ENCODE data around the gene PNMT. TPM values are rescaled to one million over a fixed set of nuclear protein-coding genes. Genes with fewer than 3 reads are reported as not detected.

The PNMT gene
- total and polyA plus RNA-seq, 2 experiments from 2014 or later, result 51.9 to 204 TPM

DNA sequence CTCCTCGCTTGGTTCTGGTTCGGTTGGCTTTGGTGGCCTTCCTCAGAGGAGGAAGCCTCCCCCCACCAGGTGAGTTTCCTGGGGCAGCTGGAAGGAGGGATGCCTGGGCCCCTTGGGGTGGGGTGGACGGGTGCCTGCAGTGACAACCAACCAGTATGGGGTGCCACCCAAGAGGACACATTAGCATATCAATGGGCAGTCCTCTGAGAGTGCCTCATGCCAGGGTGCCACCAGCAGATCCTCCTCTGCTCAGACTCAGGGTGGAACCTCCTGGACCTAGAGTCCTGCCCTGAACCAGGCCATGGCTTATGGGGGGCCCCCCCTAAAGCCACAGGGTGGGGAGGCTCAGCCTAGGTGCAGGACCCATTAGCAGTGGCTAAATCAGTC lies 38.8 kb upstream of the PNMT start:
- no peaks in the 10 kb centered on the region for H3K79me2 ChIP-seq
- H3K27me3 ChIP-seq, result peaks cover 45% of the 10 kb centered on the region
- H3K9me3 ChIP-seq (ENCODE audit: low read depth), result no peaks in the 10 kb centered on the region
- H4K20me1 ChIP-seq (ENCODE audit: insufficient read depth, poor library complexity, severe bottlenecking), result no peaks in the 10 kb centered on the region
- H3K9me2 ChIP-seq (replicated peaks; ENCODE audit: insufficient read depth), result no peaks in the 10 kb centered on the region
- 71% methylated on average over 3 of the region's 3 CpGs for WGBS (ENCODE audit: low lambda C conversion rate, missing lambda C conversion rate)
- no peak overlapping the region for H3K4me3 ChIP-seq
- H3K36me3 ChIP-seq (replicated peaks; ENCODE audit: insufficient read depth, low read depth), result no peaks in the 10 kb centered on the region
- H2AFZ ChIP-seq, result no peak overlapping the region
- no peak for TF ChIP-seq EZH2phosphoT487 (IDR thresholded peaks at IDR 0.05; ENCODE audit: low read depth, severe bottlenecking, unreplicated experiment)
- TF ChIP-seq, protein P1, sequence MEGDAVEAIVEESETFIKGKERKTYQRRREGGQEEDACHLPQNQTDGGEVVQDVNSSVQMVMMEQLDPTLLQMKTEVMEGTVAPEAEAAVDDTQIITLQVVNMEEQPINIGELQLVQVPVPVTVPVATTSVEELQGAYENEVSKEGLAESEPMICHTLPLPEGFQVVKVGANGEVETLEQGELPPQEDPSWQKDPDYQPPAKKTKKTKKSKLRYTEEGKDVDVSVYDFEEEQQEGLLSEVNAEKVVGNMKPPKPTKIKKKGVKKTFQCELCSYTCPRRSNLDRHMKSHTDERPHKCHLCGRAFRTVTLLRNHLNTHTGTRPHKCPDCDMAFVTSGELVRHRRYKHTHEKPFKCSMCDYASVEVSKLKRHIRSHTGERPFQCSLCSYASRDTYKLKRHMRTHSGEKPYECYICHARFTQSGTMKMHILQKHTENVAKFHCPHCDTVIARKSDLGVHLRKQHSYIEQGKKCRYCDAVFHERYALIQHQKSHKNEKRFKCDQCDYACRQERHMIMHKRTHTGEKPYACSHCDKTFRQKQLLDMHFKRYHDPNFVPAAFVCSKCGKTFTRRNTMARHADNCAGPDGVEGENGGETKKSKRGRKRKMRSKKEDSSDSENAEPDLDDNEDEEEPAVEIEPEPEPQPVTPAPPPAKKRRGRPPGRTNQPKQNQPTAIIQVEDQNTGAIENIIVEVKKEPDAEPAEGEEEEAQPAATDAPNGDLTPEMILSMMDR (IDR thresholded peaks at IDR 0.05; ENCODE audit: poor library complexity), result no peak
- no peak overlapping the region for H3K27ac ChIP-seq
- H3K4me1 ChIP-seq (ENCODE audit: insufficient read depth), result peaks cover 34% of the 10 kb centered on the region
- DNase-seq (ENCODE audit: low spot score), result no peak
- no peak overlapping the region for H3K4me2 ChIP-seq

DNA sequence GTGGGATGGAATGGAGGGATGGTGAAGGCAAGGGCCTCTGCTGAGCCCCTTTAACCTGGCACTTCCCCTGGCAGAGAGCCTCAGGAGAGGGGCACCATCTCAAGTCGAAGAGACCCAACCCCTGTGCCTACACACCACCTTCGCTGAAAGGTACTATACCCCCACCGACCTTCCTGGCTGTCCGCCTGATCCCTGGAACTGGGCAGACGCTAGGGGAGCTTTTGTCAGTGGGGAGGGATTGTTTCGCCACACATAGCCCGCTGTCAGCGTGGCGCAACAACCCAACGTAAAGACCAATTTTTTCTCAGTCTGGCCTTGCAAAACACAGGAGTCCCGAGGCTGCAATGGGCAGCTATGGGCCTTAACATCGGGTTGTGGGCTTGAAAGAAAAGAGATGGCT lies 38.4 kb upstream of the PNMT start:
- TF ChIP-seq EZH2 (IDR thresholded peaks at IDR 0.05; ENCODE audit: borderline replicate concordance) (no peak), EZH2phosphoT487 (IDR thresholded peaks at IDR 0.05; ENCODE audit: low read depth, severe bottlenecking, unreplicated experiment) (no peak)
- TF ChIP-seq, protein P1 (IDR thresholded peaks at IDR 0.05; ENCODE audit: poor library complexity), result no peak
- Histone ChIP-seq H3K4me3 (no peak overlapping the region), H2AFZ (no peak overlapping the region), H3K79me2 (no peaks in the 10 kb centered on the region), H3K9me3 (ENCODE audit: low read depth) (no peaks in the 10 kb centered on the region), H4K20me1 (ENCODE audit: insufficient read depth, poor library complexity, severe bottlenecking) (no peaks in the 10 kb centered on the region), H3K27ac (no peak overlapping the region), H3K4me2 (no peak overlapping the region), H3K4me1 (ENCODE audit: insufficient read depth) (peaks cover 34% of the 10 kb centered on the region), H3K36me3 (replicated peaks; ENCODE audit: insufficient read depth, low read depth) (no peaks in the 10 kb centered on the region), H3K9me2 (replicated peaks; ENCODE audit: insufficient read depth) (no peaks in the 10 kb centered on the region), H3K27me3 (peaks cover 41% of the 10 kb centered on the region)
- WGBS (ENCODE audit: low lambda C conversion rate, missing lambda C conversion rate), result 82% methylated on average over 12 of the region's 12 CpGs
- no peak for DNase-seq (ENCODE audit: low spot score)

DNA sequence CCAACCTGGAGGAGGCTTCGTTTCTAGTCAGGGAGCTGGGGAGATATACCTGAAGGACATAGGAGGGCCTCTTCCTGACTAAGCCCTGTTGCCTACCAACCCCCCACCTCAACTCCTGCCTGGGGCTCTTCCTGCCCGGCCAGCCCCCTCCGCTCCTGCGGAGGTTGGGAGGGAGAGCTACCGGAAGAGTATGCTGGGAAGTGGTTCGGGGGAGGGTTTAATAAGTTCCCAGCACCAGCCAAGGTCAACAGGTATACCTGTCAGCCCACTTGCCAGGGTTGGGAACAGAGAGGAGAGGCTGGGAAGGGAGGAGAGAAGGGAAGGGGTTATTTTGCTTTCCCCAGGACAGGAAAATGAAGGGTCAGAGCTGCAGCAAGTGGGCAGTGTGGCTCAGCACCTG lies 36.9 kb upstream of the PNMT start:
- 13% methylated on average over 6 of the region's 6 CpGs for WGBS (ENCODE audit: low lambda C conversion rate, missing lambda C conversion rate)
- no peaks in the 10 kb centered on the region for H3K79me2 ChIP-seq
- no peaks in the 10 kb centered on the region for H3K9me2 ChIP-seq (replicated peaks; ENCODE audit: insufficient read depth)
- H3K4me3 ChIP-seq, result no peak overlapping the region
- peaks cover 35% of the 10 kb centered on the region for H3K4me1 ChIP-seq (ENCODE audit: insufficient read depth)
- H2AFZ ChIP-seq, result no peak overlapping the region
- H4K20me1 ChIP-seq (ENCODE audit: insufficient read depth, poor library complexity, severe bottlenecking), result no peaks in the 10 kb centered on the region
- H3K4me2 ChIP-seq, result no peak overlapping the region
- peaks cover 26% of the 10 kb centered on the region for H3K27me3 ChIP-seq
- TF ChIP-seq EZH2 (IDR thresholded peaks at IDR 0.05; ENCODE audit: borderline replicate concordance) (no peak), EZH2phosphoT487 (IDR thresholded peaks at IDR 0.05; ENCODE audit: low read depth, severe bottlenecking, unreplicated experiment) (no peak)
- TF ChIP-seq, protein P1 (IDR thresholded peaks at IDR 0.05; ENCODE audit: poor library complexity), result no peak
- no peaks in the 10 kb centered on the region for H3K36me3 ChIP-seq (replicated peaks; ENCODE audit: insufficient read depth, low read depth)
- no peak for DNase-seq (ENCODE audit: low spot score)
- no peaks in the 10 kb centered on the region for H3K9me3 ChIP-seq (ENCODE audit: low read depth)
- H3K27ac ChIP-seq, result no peak overlapping the region

All from hepatocyte (in vitro differentiated cells).